ENCODE results near the gene SALL1.

DNA sequence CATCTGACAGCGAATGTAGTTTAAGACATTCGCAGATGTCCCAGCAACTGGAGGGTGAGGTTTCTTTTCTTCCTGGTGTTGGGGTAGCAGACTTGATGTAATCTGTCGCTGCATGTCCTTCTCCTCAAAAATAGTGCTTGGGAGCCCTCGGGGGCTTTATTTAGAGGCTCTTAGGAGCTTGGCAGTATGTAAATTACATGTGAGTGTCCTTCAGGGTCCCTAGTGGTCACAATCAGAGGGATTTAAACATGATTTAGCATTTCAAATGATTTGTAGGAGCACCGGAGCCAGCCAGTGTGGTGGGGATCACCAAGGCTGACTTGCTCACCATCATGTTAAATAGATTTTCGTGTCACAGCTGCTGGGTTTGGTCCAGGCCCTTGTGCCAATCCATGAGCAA, 8.8 kb upstream of the SALL1 start:
- TF ChIP-seq POLR2A (IDR thresholded peaks at IDR 0.05; ENCODE audit: low read length) (no peak), GATA1 (IDR thresholded peaks at IDR 0.05; ENCODE audit: low read depth, low read length) (no peak)

Data from erythroblast (primary cell).